Spleen (tissue), 11 donors: Measurements from ENCODE around the gene FSTL5. TPM values are rescaled to one million over a fixed set of nuclear protein-coding genes. Genes with fewer than 3 reads are reported as not detected.

Experiments
- DNase-seq: peaks from one replicate; pipeline ENCODE4 v3.0.0-alpha.2; 2020
- H3K27ac ChIP-seq, 8 donors: fragments of 200-600 bp; sonication (generic) in 7 of 8; 1 replicate in 4 of 8; 2 replicates in 4 of 8; pipeline versions ENCODE4 v1.5.0 to v1.8.0; 2016 to 2021; ENCODE audit warnings: inconsistent platforms in 4 of 8, mild to moderate bottlenecking in 4 of 8, moderate library complexity in 1 of 8
- H3K27me3 ChIP-seq, 7 donors: fragments of 200-600 bp; sonication (generic) in 6 of 7; replicated peaks in 1 of 7; 1 replicate in 4 of 7; 2 replicates in 3 of 7; pipeline versions ENCODE4 v1.5.0 to v1.8.0; 2016 to 2021; ENCODE audit warnings: inconsistent platforms in 3 of 7, mild to moderate bottlenecking in 1 of 7
- H3K36me3 ChIP-seq, 6 donors: fragments of 200-600 bp; sonication (generic) in 5 of 6; 1 replicate in 4 of 6; 2 replicates in 2 of 6; pipeline versions ENCODE4 v1.5.0 to v1.8.0; 2016 to 2021; ENCODE audit warnings: inconsistent platforms in 2 of 6
- H3K4me1 ChIP-seq, 6 donors: fragments of 200-600 bp; sonication (generic) in 5 of 6; 1 replicate in 3 of 6; 2 replicates in 3 of 6; pipeline versions ENCODE4 v1.5.0 to v1.8.0; 2016 to 2021; ENCODE audit warnings: inconsistent platforms in 3 of 6
- H3K4me3 ChIP-seq, 8 donors: fragments of 200-600 bp; sonication (generic) in 7 of 8; 1 replicate in 4 of 8; 2 replicates in 4 of 8; pipeline versions ENCODE4 v1.5.0 to v1.8.0; 2016 to 2021; ENCODE audit warnings: inconsistent platforms in 4 of 8, mild to moderate bottlenecking in 4 of 8, moderate library complexity in 2 of 8
- H3K9me3 ChIP-seq, 8 donors: fragments of 200-600 bp; sonication (generic) in 7 of 8; 1 replicate in 4 of 8; 2 replicates in 4 of 8; pipeline versions ENCODE4 v1.5.0 to v1.8.0; 2016 to 2021; ENCODE audit warnings: inconsistent platforms in 4 of 8
- POLR2A ChIP-seq, 3 donors: fragments of 450-650 bp; IDR thresholded peaks; one replicate each; pipeline ENCODE4 v1.5.1; 2017; ENCODE audit warnings: antibody characterized with exemption in 3 of 3, mild to moderate bottlenecking in 1 of 3
- POLR2AphosphoS5 ChIP-seq, 3 donors: sonication (generic); formaldehyde crosslinking; IDR thresholded peaks; one replicate each; pipeline ENCODE4 v1.5.1; 2017; ENCODE audit warnings: antibody characterized with exemption in 3 of 3
- WGBS, 5 donors: extraction: QIAGEN DNeasy Blood & Tissue Kit in 3 of 5; methylation state at CpG; one replicate each; pipeline versions ENCODE4 v1.1.5 to v1.1.7; 2013 to 2018; 5-methylcytosine and 5-hydroxymethylcytosine counted together
- intact Hi-C: fragments of 100-400 bp; cut with DNase I; formaldehyde crosslinking; loops from one replicate; pipeline ENCODE4 v1.15.0; 2023; ENCODE audit warnings: low total_unique reads
- polyA plus RNA-seq, 3 donors: library from polyadenylated mRNA; stranded (reverse); fragments of 200-250 nt; gene quantifications; one replicate each; pipeline ENCODE4 v1.2.1, GENCODE V29; 2013
- total RNA-seq, 7 donors: library from RNA; depleted of rRNA in 3 of 7; stranded (reverse); fragments of >200 nt in 3 of 7; fragmentation: NEBNext Ultra II Directional in 4 of 7; extraction: Animal tissue kit (Norgen Biotek cat#: 25700) in 4 of 7; gene quantifications; one replicate each; pipeline versions ENCODE4 v1.1.0 to v1.2.1, GENCODE V29; 2016 to 2021
- TF ChIP-seq, protein P1 (sequence below), 11 experiments: fragments of 200-600 bp in 7 of 11; fragments of 450-650 bp in 4 of 11; sonication (generic) in 4 of 11; IDR thresholded peaks in 8 of 11; conservative IDR thresholded peaks in 3 of 11; 1 replicate in 7 of 11; 2 replicates in 4 of 11; pipeline versions ENCODE4 v1.4.0 to v1.8.0; 2016 to 2021; ENCODE audit warnings: antibody characterized with exemption in 11 of 11, inconsistent platforms in 4 of 11, mild to moderate bottlenecking in 1 of 11
- donor health status: healthy with polysubstance abuse.
- donor health status: DM: no; HTN: no; CAD: no; lungs with moderate emphysema.
- donor health status: DM: no; HTN: no; CAD: no.
- donor health status: Bipolar disorder and iron deficiency.
- donor health status: healthy.
- donor health status: DM: no; HTN: no; CAD: no.
- donor health status: DM: yes; HTN: yes; CAD: no.

FSTL5 gene
- total and polyA plus RNA-seq, 10 donors = 0.02 TPM; not detected in 9

DNA sequence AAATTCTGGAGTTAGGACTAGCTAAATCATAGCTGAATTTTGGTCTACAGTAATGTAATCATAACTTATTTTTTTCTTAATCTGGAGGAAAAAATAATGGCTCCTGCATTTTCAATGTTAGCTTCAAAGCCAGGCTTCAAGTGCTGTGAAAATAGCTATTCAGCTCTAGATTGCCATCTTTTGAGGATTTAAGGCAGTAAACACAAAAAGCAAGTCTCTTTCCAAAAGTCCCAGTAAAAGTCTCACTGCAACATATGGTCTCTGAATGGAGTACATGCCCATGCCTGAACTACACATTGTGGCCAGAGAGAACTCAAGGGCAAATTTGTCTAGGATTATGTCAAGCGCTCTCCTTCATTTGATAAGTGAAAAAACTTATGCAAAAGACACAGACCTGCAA lies 720.9 kb downstream of the FSTL5 start:
- WGBS, 5 donors = 82 to 98% (median 91%) methylated on average over 1 of the region's 1 CpG
- no peak for DNase-seq
- Histone ChIP-seq H3K9me3 (no peaks in the 10 kb centered on the region), H3K36me3 (no peaks in the 10 kb centered on the region), H3K4me3 (no peak overlapping the region), H3K27me3 (no peaks in the 10 kb centered on the region), H3K4me1 (no peaks in the 10 kb centered on the region), H3K27ac (no peak overlapping the region)
- intact Hi-C loops = no loop called here
- TF ChIP-seq POLR2AphosphoS5 (IDR thresholded peaks at IDR 0.05) = no peak
- no peak for TF ChIP-seq POLR2A (IDR thresholded peaks at IDR 0.05)
- TF ChIP-seq, protein P1, sequence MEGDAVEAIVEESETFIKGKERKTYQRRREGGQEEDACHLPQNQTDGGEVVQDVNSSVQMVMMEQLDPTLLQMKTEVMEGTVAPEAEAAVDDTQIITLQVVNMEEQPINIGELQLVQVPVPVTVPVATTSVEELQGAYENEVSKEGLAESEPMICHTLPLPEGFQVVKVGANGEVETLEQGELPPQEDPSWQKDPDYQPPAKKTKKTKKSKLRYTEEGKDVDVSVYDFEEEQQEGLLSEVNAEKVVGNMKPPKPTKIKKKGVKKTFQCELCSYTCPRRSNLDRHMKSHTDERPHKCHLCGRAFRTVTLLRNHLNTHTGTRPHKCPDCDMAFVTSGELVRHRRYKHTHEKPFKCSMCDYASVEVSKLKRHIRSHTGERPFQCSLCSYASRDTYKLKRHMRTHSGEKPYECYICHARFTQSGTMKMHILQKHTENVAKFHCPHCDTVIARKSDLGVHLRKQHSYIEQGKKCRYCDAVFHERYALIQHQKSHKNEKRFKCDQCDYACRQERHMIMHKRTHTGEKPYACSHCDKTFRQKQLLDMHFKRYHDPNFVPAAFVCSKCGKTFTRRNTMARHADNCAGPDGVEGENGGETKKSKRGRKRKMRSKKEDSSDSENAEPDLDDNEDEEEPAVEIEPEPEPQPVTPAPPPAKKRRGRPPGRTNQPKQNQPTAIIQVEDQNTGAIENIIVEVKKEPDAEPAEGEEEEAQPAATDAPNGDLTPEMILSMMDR (IDR thresholded peaks at IDR 0.05 in 8 of 11, conservative IDR thresholded peaks at IDR 0.05 in 3 of 11) = no peak

GRCh38 chr4:161438096-161438495 lies 725.7 kb downstream of the FSTL5 start:
- TF ChIP-seq POLR2AphosphoS5 (IDR thresholded peaks at IDR 0.05) (no peak), POLR2A (IDR thresholded peaks at IDR 0.05) (no peak)
- TF ChIP-seq, protein P1 (IDR thresholded peaks at IDR 0.05 in 8 of 11, conservative IDR thresholded peaks at IDR 0.05 in 3 of 11) = no peak
- Histone ChIP-seq H3K4me1 (no peaks in the 10 kb centered on the region), H3K27me3 (no peaks in the 10 kb centered on the region), H3K36me3 (no peaks in the 10 kb centered on the region), H3K9me3 (peaks cover 0 to 5% (median 0%) of the 10 kb centered on the region in 8 donors), H3K4me3 (no peak overlapping the region), H3K27ac (no peak overlapping the region)
- DNase-seq = no peak
- intact Hi-C loops = no loop called here
- WGBS, 5 donors = 94 to 99% (median 95%) methylated on average over 2 of the region's 2 CpGs

- Histone ChIP-seq H3K27me3 (no peaks in the 10 kb centered on the region), H3K9me3 (peaks cover 0 to 8% (median under 1%) of the 10 kb centered on the region in 8 donors), H3K4me3 (no peak overlapping the region), H3K4me1 (no peaks in the 10 kb centered on the region), H3K27ac (no peak overlapping the region), H3K36me3 (no peaks in the 10 kb centered on the region)
- no peak for DNase-seq
- WGBS, 5 donors = 80 to 94% (median 83%) methylated on average over 13 of the region's 13 CpGs
- intact Hi-C loops = no loop called here
- TF ChIP-seq POLR2A (IDR thresholded peaks at IDR 0.05) (no peak), POLR2AphosphoS5 (IDR thresholded peaks at IDR 0.05) (no peak)
- TF ChIP-seq, protein P1 (IDR thresholded peaks at IDR 0.05 in 8 of 11, conservative IDR thresholded peaks at IDR 0.05 in 3 of 11) = no peak
Measured at GRCh38 chr4:161428180-161428965, 735.4 kb downstream of the FSTL5 start.

GRCh38 chr4:161419822-161420221 lies 744.0 kb downstream of the FSTL5 start:
- intact Hi-C loops = no loop called here
- no peaks in the 10 kb centered on the region for H3K4me1 ChIP-seq
- no peak overlapping the region for H3K4me3 ChIP-seq
- H3K27me3 ChIP-seq = no peaks in the 10 kb centered on the region
- no peak for DNase-seq
- H3K27ac ChIP-seq = no peak overlapping the region
- no peaks in the 10 kb centered on the region for H3K36me3 ChIP-seq
- TF ChIP-seq, protein P1 (IDR thresholded peaks at IDR 0.05 in 8 of 11, conservative IDR thresholded peaks at IDR 0.05 in 3 of 11) = no peak
- TF ChIP-seq POLR2A (IDR thresholded peaks at IDR 0.05) (no peak), POLR2AphosphoS5 (IDR thresholded peaks at IDR 0.05) (no peak)
- no peaks in the 10 kb centered on the region for H3K9me3 ChIP-seq
- WGBS, 5 donors = 4 to 22% (median 17%) methylated on average over 1 of the region's 1 CpG
